Esophagus squamous epithelium (tissue), 4 donors: ENCODE data around the gene FGF14.

Source experiments
- CTCF ChIP-seq, 6 experiments: fragments of 450-650 bp in 4 of 6; fragments of 200-600 bp in 2 of 6; sonication (generic) in 2 of 6; IDR thresholded peaks; one replicate each; pipeline ENCODE4 v1.5.1; 2016 to 2019; ENCODE audit warnings: antibody characterized with exemption in 6 of 6, mild to moderate bottlenecking in 4 of 6, moderate library complexity in 4 of 6
- POLR2A ChIP-seq, 4 donors: fragments of 450-650 bp; IDR thresholded peaks; one replicate each; pipeline ENCODE4 v1.6.1; 2017; ENCODE audit warnings: antibody characterized with exemption in 4 of 4, mild to moderate bottlenecking in 4 of 4, moderate library complexity in 3 of 4

- TF ChIP-seq CTCF (IDR thresholded peaks at IDR 0.05) (no peak), POLR2A (IDR thresholded peaks at IDR 0.05) (no peak)
Measured at GRCh38 chr13:101752432-101752831, 649.4 kb downstream of the FGF14 start.
